HepG2 (cell line): ENCODE measurements around the gene OR6S1. TPM values are rescaled to one million over a fixed set of nuclear protein-coding genes. Genes with fewer than 3 reads are reported as not detected.

Experiments used
- BRD4 ChIP-seq: sonication (generic); formaldehyde crosslinking; IDR thresholded peaks from 2 replicates; pipeline ENCODE4 v1.4.0; 2020; ENCODE audit warnings: missing genetic modification reagents
- CBX5 ChIP-seq: sonication (generic); formaldehyde crosslinking; IDR thresholded peaks from 2 replicates; pipeline ENCODE4 v1.4.0; 2020; ENCODE audit warnings: missing genetic modification reagents, borderline replicate concordance
- CREB1 ChIP-seq, 2 experiments: fragments of 450-650 bp in 1 of 2; IDR thresholded peaks; 2 replicates each; pipeline ENCODE4 v1.6.1; 2016 to 2017; ENCODE audit warnings: control low read depth in 1 of 2, mild to moderate bottlenecking in 1 of 2, missing compliant biosample characterization in 1 of 2, missing genetic modification characterization in 1 of 2
- FOXA1 ChIP-seq, 2 experiments: fragments of 450-650 bp in 1 of 2; sonication (generic) in 1 of 2; formaldehyde crosslinking in 1 of 2; IDR thresholded peaks; 2 replicates each; pipeline versions ENCODE4 v1.4.0 to v1.6.1; 2016 to 2020; ENCODE audit warnings: missing genetic modification reagents in 1 of 2
- GMEB2 ChIP-seq: IDR thresholded peaks from 2 replicates; pipeline ENCODE4 v1.6.1; 2016; ENCODE audit warnings: missing biosample characterization, missing genetic modification reagents, low read depth
- HCFC1 ChIP-seq: fragments of 150-350 bp; IDR thresholded peaks from 2 replicates; pipeline ENCODE4 v1.6.1; 2014; ENCODE audit warnings: low read depth, low read length
- MAFK ChIP-seq, 2 experiments: IDR thresholded peaks in 1 of 2; conservative IDR thresholded peaks in 1 of 2; 2 replicates each; pipeline ENCODE4 v1.6.1; 2011; ENCODE audit warnings: improper control_type of control experiment in 2 of 2, low read length in 2 of 2
- NCOA1 ChIP-seq: sonication (generic); formaldehyde crosslinking; IDR thresholded peaks from 2 replicates; pipeline ENCODE4 v1.9.0; 2021; ENCODE audit warnings: missing genetic modification reagents
- NFE2L1 ChIP-seq: sonication (generic); formaldehyde crosslinking; IDR thresholded peaks from 2 replicates; pipeline ENCODE4 v1.4.0; 2020; ENCODE audit warnings: missing genetic modification reagents, mild to moderate bottlenecking, borderline replicate concordance
- PPARG ChIP-seq: conservative IDR thresholded peaks from 2 replicates; pipeline ENCODE4 v1.6.1; 2016; ENCODE audit warnings: missing biosample characterization, missing genetic modification reagents
- RCOR2 ChIP-seq: IDR thresholded peaks from 2 replicates; pipeline ENCODE4 v1.6.1; 2016; ENCODE audit warnings: missing biosample characterization, missing genetic modification reagents
- SALL2 ChIP-seq: sonication (generic); formaldehyde crosslinking; IDR thresholded peaks from 2 replicates; pipeline ENCODE4 v1.8.1; 2023; ENCODE audit warnings: mild to moderate bottlenecking, missing genetic modification reagents, inconsistent platforms
- ZGPAT ChIP-seq: IDR thresholded peaks from 2 replicates; pipeline ENCODE4 v1.6.1; 2016; ENCODE audit warnings: mild to moderate bottlenecking
- ZNF264 ChIP-seq: sonication (generic); formaldehyde crosslinking; IDR thresholded peaks from 2 replicates; pipeline ENCODE4 v1.4.0; 2020; ENCODE audit warnings: missing genetic modification reagents
- ZNF335 ChIP-seq: sonication (generic); formaldehyde crosslinking; IDR thresholded peaks from 2 replicates; pipeline ENCODE4 v1.4.0; 2020; ENCODE audit warnings: missing genetic modification reagents
- ZNF33B ChIP-seq: sonication (generic); formaldehyde crosslinking; IDR thresholded peaks from 2 replicates; pipeline ENCODE4 v1.5.1; 2020; ENCODE audit warnings: mild to moderate bottlenecking, missing genetic modification reagents
- ZNF350 ChIP-seq: sonication (generic); formaldehyde crosslinking; IDR thresholded peaks from 2 replicates; pipeline ENCODE4 v1.4.0; 2020; ENCODE audit warnings: mild to moderate bottlenecking, low read depth, missing genetic modification reagents, borderline replicate concordance
- ZNF562 ChIP-seq: sonication (generic); formaldehyde crosslinking; IDR thresholded peaks from 2 replicates; pipeline ENCODE4 v1.8.0; 2022; ENCODE audit warnings: missing genetic modification reagents, borderline replicate concordance
- ZNF816 ChIP-seq: sonication (generic); formaldehyde crosslinking; IDR thresholded peaks from 2 replicates; pipeline ENCODE4 v1.8.0; 2022; ENCODE audit warnings: missing genetic modification reagents, mild to moderate bottlenecking, borderline replicate concordance
- ZNF878 ChIP-seq: sonication (generic); formaldehyde crosslinking; IDR thresholded peaks from 2 replicates; pipeline ENCODE4 v1.8.1; 2023; ENCODE audit warnings: mild to moderate bottlenecking, missing genetic modification reagents, moderate library complexity
- ZNF879 ChIP-seq: sonication (generic); formaldehyde crosslinking; IDR thresholded peaks from 2 replicates; pipeline ENCODE4 v1.8.1; 2023; ENCODE audit warnings: missing genetic modification reagents
- polyA plus RNA-seq, 8 experiments: library from polyadenylated mRNA; depleted of rRNA in 3 of 8; stranded (reverse) in 7 of 8; unstranded in 1 of 8; fragments of >200 nt; fragmentation: Illumina TruSeq in 4 of 8; extraction: Trizol in 4 of 8; gene quantifications; 2 replicates each; pipeline versions ENCODE4 v1.2.1 to v1.2.3, GENCODE V29; 2011 to 2016; ENCODE audit warnings: low read depth in 4 of 8, missing spikeins in 1 of 8, mixed read lengths in 1 of 8; ENCODE audit not compliant: insufficient read depth in 1 of 8
- total RNA-seq, 5 experiments: library from RNA; depleted of rRNA; stranded (reverse); fragments of >200 nt; fragmentation: Illumina TruSeq; extraction: Trizol; gene quantifications; 2 replicates each; pipeline ENCODE4 v1.2.3, GENCODE V29; 2016; ENCODE audit warnings: low read depth in 1 of 5
- TF ChIP-seq, protein P1 (sequence below): IDR thresholded peaks from 2 replicates; pipeline ENCODE4 v1.6.1; 2016; ENCODE audit warnings: low read depth, control low read depth
- TF ChIP-seq, protein P2 (sequence below): sonication (generic); formaldehyde crosslinking; IDR thresholded peaks from 2 replicates; pipeline ENCODE4 v1.5.0; 2020; ENCODE audit warnings: missing genetic modification reagents
- TF ChIP-seq, protein P3 (sequence below): sonication (generic); formaldehyde crosslinking; IDR thresholded peaks from 2 replicates; pipeline ENCODE4 v1.4.0; 2020; ENCODE audit warnings: mild to moderate bottlenecking, low read depth, missing genetic modification reagents

OR6S1 gene
- total and polyA plus RNA-seq, 2 of the 13 experiments (the other 11 are each of a cell fraction or from before 2014, with no cell fraction given): 0.09 TPM; not detected in 1

- TF ChIP-seq ZNF33B (CRISPR knock-in tag) (no peak; the same call in 1 of the 2 replicates), ZGPAT (CRISPR knock-in tag) (no peak), FOXA1 (IDR thresholded peaks at IDR 0.05) (no peak), FOXA1 (CRISPR knock-in tag; IDR thresholded peaks at IDR 0.05) (no peak), PPARG (CRISPR knock-in tag) (peak; percentile 57), ZNF878 (CRISPR knock-in tag) (peak; percentile 55), CREB1 (IDR thresholded peaks at IDR 0.05) (no peak; the same call in 1 of the 2 replicates), CREB1 (CRISPR knock-in tag; IDR thresholded peaks at IDR 0.05) (no peak), HCFC1 (0 out of 2 replicates have a peak, but pooled peaks have one; percentile 18), ZNF264 (CRISPR knock-in tag) (no peak), ZNF562 (no peak), NCOA1 (CRISPR knock-in tag) (no peak), ZNF879 (CRISPR knock-in tag) (no peak), ZNF816 (peak; percentile 91; the same call in 1 of the 2 replicates), GMEB2 (CRISPR knock-in tag) (no peak), NFE2L1 (CRISPR knock-in tag) (no peak), SALL2 (no peak), MAFK (conservative IDR thresholded peaks at IDR 0.05 in 1 of 2, IDR thresholded peaks at IDR 0.05 in 1 of 2; ENCODE audit: low read length in 2 of 2) (no peak), CBX5 (CRISPR knock-in tag) (peak; percentile 49; the same call in 1 of the 2 replicates), BRD4 (CRISPR knock-in tag) (0 out of 2 replicates have a peak, but pooled peaks have one; percentile 16), ZNF350 (CRISPR knock-in tag) (no peak; the same call in 1 of the 2 replicates), RCOR2 (CRISPR knock-in tag) (0 out of 2 replicates have a peak, but pooled peaks have one; percentile 20), ZNF335 (CRISPR knock-in tag) (no peak)
- TF ChIP-seq, protein P1, sequence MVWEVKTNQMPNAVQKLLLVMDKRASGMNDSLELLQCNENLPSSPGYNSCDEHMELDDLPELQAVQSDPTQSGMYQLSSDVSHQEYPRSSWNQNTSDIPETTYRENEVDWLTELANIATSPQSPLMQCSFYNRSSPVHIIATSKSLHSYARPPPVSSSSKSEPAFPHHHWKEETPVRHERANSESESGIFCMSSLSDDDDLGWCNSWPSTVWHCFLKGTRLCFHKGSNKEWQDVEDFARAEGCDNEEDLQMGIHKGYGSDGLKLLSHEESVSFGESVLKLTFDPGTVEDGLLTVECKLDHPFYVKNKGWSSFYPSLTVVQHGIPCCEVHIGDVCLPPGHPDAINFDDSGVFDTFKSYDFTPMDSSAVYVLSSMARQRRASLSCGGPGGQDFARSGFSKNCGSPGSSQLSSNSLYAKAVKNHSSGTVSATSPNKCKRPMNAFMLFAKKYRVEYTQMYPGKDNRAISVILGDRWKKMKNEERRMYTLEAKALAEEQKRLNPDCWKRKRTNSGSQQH (CRISPR knock-in tag): no peak; the same call in 1 of the 2 replicates
- TF ChIP-seq, protein P2, sequence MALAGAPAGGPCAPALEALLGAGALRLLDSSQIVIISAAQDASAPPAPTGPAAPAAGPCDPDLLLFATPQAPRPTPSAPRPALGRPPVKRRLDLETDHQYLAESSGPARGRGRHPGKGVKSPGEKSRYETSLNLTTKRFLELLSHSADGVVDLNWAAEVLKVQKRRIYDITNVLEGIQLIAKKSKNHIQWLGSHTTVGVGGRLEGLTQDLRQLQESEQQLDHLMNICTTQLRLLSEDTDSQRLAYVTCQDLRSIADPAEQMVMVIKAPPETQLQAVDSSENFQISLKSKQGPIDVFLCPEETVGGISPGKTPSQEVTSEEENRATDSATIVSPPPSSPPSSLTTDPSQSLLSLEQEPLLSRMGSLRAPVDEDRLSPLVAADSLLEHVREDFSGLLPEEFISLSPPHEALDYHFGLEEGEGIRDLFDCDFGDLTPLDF: no peak; the same call in 1 of the 2 replicates
- TF ChIP-seq, protein P3, sequence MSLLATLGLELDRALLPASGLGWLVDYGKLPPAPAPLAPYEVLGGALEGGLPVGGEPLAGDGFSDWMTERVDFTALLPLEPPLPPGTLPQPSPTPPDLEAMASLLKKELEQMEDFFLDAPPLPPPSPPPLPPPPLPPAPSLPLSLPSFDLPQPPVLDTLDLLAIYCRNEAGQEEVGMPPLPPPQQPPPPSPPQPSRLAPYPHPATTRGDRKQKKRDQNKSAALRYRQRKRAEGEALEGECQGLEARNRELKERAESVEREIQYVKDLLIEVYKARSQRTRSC (CRISPR knock-in tag): 0 out of 2 replicates have a peak, but pooled peaks have one; percentile 23
Observed at GRCh38 chr14:20683125-20683890, 41.8 kb upstream of the OR6S1 start (continued).
